HG02642 (cell line): ENCODE measurements around the gene NCAPH2.
"Not testable (repeated sequence)": the region's sequence is repeated elsewhere in the genome, so short reads cannot be mapped to it uniquely, and the experiment has no call there.

Experiments used
- ATAC-seq: cut with Tn5 transposase; IDR thresholded peaks from one replicate; pipeline ENCODE4 v1.9.1; 2021; ENCODE audit warnings: mild to moderate bottlenecking; ENCODE audit not compliant: unreplicated experiment, poor library complexity

The NCAPH2 gene

GRCh38 chr22:50527921-50528681 is 20.1 kb downstream of the NCAPH2 start:
- no peak for ATAC-seq

- no peak for ATAC-seq
These were observed 20.8 kb downstream of the NCAPH2 start for GRCh38 chr22:50528682-50529415.

GRCh38 chr22:50529416-50529896 is 21.4 kb downstream of the NCAPH2 start:
- no peak for ATAC-seq

- ATAC-seq: peak; percentile 25
These were observed 22.0 kb downstream of the NCAPH2 start, which contains the start of gene TYMP for GRCh38 chr22:50529897-50530579. Gene TYMP (minus strand): TSS chr22:50530012. CDS start chr22:50529709, 303 bp downstream.

- ATAC-seq: peak; percentile 0
These were observed 22.5 kb downstream of the NCAPH2 start for GRCh38 chr22:50530580-50530876.

GRCh38 chr22:50530877-50531545 is 23.0 kb downstream of the NCAPH2 start:
- ATAC-seq: peak; percentile 20

GRCh38 chr22:50531546-50531961 is 23.5 kb downstream of the NCAPH2 start:
- ATAC-seq: peak; percentile 30

- no peak for ATAC-seq
These were observed 24.1 kb downstream of the NCAPH2 start for GRCh38 chr22:50531962-50532674.

GRCh38 chr22:50532824-50533796 is 25.1 kb downstream of the NCAPH2 start:
- no peak for ATAC-seq

- ATAC-seq: not testable (repeated sequence)
These were observed 26.1 kb downstream of the NCAPH2 start for GRCh38 chr22:50533856-50534711.

- ATAC-seq: no peak
These were observed 27.1 kb downstream of the NCAPH2 start for GRCh38 chr22:50535113-50535512.

GRCh38 chr22:50536226-50536625 is 28.2 kb downstream of the NCAPH2 start:
- no peak for ATAC-seq

- ATAC-seq: no peak
These were observed 29.7 kb downstream of the NCAPH2 start for GRCh38 chr22:50537765-50538164.

- no peak for ATAC-seq
These were observed 32.4 kb downstream of the NCAPH2 start for GRCh38 chr22:50540381-50540780.

- not testable (repeated sequence) for ATAC-seq
These were observed 33.6 kb downstream of the NCAPH2 start for GRCh38 chr22:50541667-50542026.

GRCh38 chr22:50542416-50542927 is 34.4 kb downstream of the NCAPH2 start:
- no peak for ATAC-seq

GRCh38 chr22:50544078-50544745 is 36.2 kb downstream of the NCAPH2 start:
- ATAC-seq: no peak
